Sigmoid colon (tissue), 4 donors: ENCODE results near the gene DCK.

Source experiments
- CTCF ChIP-seq, 4 experiments: fragments of 450-650 bp in 3 of 4; fragments of 200-600 bp in 1 of 4; IDR thresholded peaks; one replicate each; pipeline ENCODE4 v1.5.1; 2016 to 2019; ENCODE audit warnings: antibody characterized with exemption in 4 of 4, mild to moderate bottlenecking in 3 of 4, moderate library complexity in 2 of 4
- POLR2A ChIP-seq, 2 donors: fragments of 450-650 bp; IDR thresholded peaks; one replicate each; pipeline ENCODE4 v1.6.1; 2016; ENCODE audit warnings: antibody characterized with exemption in 2 of 2, mild to moderate bottlenecking in 2 of 2, moderate library complexity in 2 of 2
- POLR2AphosphoS5 ChIP-seq, 4 donors: sonication (generic); formaldehyde crosslinking; IDR thresholded peaks; one replicate each; pipeline ENCODE4 v1.6.1; 2017; ENCODE audit warnings: antibody characterized with exemption in 4 of 4

DNA sequence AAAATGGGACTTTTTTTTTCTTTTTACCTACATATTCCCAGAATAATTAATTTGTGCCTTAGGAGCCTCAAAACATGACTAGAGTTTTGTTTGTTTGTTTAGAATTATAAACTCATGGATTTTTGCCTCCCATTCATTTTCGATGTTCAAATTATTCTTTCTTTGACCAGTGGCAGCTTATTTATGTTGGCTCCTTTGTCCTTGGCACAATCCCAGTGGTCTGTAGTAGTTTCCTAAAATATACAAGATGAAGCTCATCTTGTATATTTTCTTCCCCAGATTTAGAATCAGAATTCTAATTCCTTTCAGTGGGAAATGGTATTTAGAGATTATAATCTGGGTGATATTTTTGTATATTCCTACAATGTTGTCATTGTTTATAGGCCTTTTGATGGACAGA is 27.2 kb downstream of the DCK start:
- TF ChIP-seq CTCF (IDR thresholded peaks at IDR 0.05) = no peak
- TF ChIP-seq POLR2A (IDR thresholded peaks at IDR 0.05) = no peak
- TF ChIP-seq POLR2AphosphoS5 (IDR thresholded peaks at IDR 0.05) = no peak
